Measurements from ENCODE around the gene ABCC4.
A peak's percentile ranks its signal among the peaks of the same experiment; 100 is the strongest.

The ABCC4 gene

DNA sequence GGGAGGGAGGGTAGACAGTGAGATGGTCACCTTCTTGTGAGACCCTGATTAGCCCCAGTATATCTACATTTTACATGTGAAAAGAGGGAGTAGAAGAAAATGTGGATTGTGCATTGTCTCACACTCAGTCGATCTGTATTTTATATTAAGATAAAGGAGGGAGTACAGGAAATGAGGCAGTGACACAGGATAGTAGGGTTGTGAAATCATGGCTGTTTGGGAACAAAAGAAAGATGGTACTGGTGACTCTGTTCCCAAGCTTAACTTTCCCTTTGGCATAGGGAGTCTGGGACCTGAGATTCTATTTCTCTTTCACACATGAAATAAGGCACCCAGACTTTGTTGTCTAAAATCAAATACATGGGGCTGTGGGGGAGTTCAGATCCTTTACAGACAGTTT is 194.7 kb downstream of the ABCC4 start:
- no peak for DNase-seq

GRCh38 chr13:95100525-95101433 is 200.5 kb downstream of the ABCC4 start:
- peak; percentile 50 for DNase-seq

GRCh38 chr13:95099541-95099940 is 201.7 kb downstream of the ABCC4 start:
- no peak for DNase-seq

- DNase-seq: no peak
Observed at GRCh38 chr13:95098916-95099315, 202.3 kb downstream of the ABCC4 start.

DNA sequence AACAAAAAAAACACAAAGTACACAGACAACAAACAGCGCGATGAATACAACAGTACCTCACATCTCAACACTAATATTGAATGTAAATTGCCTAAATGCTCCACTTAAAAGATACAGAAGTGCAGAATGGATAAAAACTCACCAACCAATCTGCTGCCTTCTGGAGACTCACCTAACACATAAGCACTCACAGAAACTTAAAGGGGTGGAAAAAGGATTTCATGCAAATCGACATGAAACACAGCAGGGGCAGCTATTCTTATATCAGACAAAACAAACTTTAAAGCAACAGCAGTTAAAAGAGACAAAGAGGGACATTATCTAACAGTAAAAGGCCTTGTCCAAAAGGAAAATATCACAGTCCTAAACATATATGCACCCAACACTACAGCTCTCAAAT is 209.5 kb downstream of the ABCC4 start:
- no peak for DNase-seq

GRCh38 chr13:95087746-95088305 is 213.4 kb downstream of the ABCC4 start:
- DNase-seq: no peak

- no peak for DNase-seq
Observed at GRCh38 chr13:95086761-95087160, 214.5 kb downstream of the ABCC4 start.

- no peak for DNase-seq
Observed at GRCh38 chr13:95083758-95084157, 217.5 kb downstream of the ABCC4 start.

GRCh38 chr13:95083066-95083465 is 218.2 kb downstream of the ABCC4 start:
- DNase-seq: no peak

GRCh38 chr13:95075506-95075905 is 225.7 kb downstream of the ABCC4 start:
- no peak for DNase-seq

DNA sequence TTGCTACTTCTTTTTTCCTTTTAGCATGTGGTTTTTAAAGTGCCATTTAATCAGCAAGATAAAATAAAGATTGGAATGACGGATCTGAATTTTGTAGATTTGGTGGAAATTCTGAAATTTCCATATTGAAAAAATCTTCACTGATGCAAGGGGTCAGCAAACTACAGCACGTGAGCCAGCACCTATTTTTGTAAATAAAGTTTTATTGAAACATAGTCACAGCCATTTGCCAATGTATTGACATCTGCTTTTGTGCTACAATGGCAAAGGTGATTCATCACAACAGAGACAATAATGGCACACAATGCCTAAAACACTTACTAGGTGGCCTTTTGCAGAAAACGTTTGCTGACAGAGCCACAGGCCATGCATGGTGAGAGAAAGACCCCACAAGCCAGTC is 226.4 kb downstream of the ABCC4 start:
- no peak for DNase-seq

GRCh38 chr13:95073747-95074311 is 227.4 kb downstream of the ABCC4 start:
- no peak for DNase-seq

DNA sequence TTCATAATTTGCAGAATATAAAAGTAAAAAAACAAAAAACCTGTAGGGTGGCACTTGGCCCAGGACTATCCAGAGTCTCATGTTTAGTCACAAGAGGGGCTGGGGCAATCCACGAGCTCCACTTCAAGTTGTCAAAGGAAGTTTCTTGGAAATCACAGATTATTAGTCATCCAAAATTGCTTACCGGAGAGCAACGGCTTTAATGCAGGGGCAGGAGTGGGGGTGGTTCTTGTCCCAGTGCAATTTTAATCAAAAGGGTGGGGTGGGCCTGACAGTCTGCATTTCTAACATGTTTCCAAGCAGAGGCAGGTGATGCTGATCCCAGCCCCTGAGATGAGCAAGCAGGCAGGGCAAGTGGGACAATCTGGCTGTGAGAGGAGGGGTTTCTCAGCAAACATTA is 233.9 kb downstream of the ABCC4 start:
- DNase-seq: no peak

GRCh38 chr13:95060014-95060519 is 241.2 kb downstream of the ABCC4 start:
- DNase-seq: no peak

- DNase-seq: no peak
Observed at GRCh38 chr13:95059306-95059705, 241.9 kb downstream of the ABCC4 start.

GRCh38 chr13:95058680-95059079 is 242.6 kb downstream of the ABCC4 start:
- DNase-seq: no peak

DNA sequence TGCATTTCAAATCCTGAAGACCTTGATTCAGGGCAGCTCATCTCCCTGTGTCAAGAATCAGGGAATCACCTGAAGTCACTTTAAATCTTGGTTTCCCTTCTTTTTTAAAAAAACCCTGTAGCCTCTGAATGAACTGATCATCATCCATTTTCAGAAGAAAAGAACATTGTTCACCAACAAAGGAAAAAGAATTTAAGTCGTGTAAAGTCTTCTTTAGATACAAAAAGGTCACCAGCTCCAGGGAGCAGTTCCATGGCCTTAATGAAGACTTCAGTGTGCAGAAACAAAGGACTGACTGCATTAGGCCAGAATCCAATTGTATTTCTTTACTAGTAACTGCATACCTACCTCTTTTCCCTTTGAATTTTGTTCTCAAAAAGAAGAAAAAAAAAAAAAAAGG is 245.0 kb downstream of the ABCC4 start:
- no peak for DNase-seq

GRCh38 chr13:95050800-95051615 is 250.2 kb downstream of the ABCC4 start:
- DNase-seq: no peak

DNA sequence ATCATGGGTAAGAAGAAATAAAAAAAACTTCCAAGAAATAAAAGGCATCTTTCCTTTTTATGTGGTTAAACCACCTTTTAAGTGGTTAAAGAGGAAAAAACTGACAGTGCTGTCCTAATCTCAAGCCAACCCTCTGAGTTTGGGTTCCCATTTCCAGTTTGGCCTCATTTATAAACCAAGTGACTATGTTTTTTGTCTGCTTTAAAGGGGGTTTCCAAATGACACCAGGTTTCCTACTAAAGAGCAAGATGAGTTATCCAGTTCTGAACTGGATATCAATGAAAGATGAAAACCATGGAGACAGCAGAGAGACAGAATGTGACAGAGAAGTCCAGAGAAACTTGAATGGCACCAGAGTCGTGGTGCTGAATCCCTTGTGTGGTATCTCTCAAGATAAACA is 251.5 kb downstream of the ABCC4 start:
- DNase-seq: no peak

- DNase-seq: no peak
Observed at GRCh38 chr13:95044452-95045205, 256.6 kb downstream of the ABCC4 start.

GRCh38 chr13:95039415-95039814 is 261.8 kb downstream of the ABCC4 start:
- no peak for DNase-seq

GRCh38 chr13:95038949-95039348 is 262.3 kb downstream of the ABCC4 start:
- DNase-seq: no peak

All from DMS153 (cell line).